T47D (cell line): ENCODE measurements around the gene ZWILCH.

Experiments
- DNase-seq, 2 experiments: peaks; one replicate each; pipeline versions ENCODE4 v3.0.0 to v3.0.0-alpha.2; 2011 to 2012; ENCODE audit warnings: low read depth in 1 of 2, low spot score in 1 of 2
- JUND ChIP-seq: IDR thresholded peaks from 2 replicates; pipeline ENCODE4 v1.6.1; 2012; ENCODE audit warnings: low read depth
- in situ Hi-C: cut with HindIII; loops from 2 replicates; pipeline ENCODE4 v1.10.0; 2016; ENCODE audit warnings: low sequenced_read_pairs, low pct_unique_long_range_greater_than_20kb

The ZWILCH gene

DNA sequence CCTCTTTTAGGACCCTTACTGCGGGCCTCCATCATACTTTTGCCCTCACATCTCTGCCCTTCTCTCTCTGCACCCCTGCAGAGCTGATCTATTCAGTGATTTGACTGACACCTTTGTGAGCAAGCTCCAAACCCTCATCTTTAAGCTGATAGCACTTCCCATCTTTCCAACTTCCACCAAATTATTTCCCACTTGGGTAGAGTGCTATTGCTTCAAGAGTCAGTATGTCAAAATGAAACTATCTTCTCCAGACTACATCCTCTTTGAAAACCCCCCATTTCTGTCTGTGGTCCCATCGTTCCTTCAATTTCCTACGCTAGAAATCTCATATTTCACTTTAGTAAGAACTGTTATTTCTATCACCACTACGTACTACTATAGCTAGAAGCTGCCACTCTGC lies 19.7 kb downstream of the ZWILCH start:
- TF ChIP-seq JUND = no peak
- DNase-seq = no peak
- in situ Hi-C loops = no loop called here

DNA sequence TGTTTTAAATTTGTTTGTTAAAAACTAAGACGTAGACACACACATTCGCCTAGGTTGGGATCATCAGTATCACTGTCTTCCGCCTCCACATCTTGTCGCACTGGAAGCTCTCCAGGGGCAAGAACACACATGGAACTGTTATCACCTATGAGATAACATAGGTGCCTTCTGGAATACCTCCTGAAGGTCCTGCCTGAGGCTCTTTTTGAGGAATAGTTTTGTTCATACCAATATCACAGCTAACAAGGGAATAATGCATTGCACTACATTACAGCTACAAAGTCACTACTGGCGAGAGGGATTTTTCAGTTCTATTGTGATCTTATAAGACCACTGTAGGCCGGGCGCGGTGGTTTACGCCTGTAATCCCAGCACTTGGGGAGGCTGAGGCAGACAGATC lies 29.9 kb downstream of the ZWILCH start:
- no peak for TF ChIP-seq JUND
- DNase-seq = no peak
- in situ Hi-C loops = no loop called here

DNA sequence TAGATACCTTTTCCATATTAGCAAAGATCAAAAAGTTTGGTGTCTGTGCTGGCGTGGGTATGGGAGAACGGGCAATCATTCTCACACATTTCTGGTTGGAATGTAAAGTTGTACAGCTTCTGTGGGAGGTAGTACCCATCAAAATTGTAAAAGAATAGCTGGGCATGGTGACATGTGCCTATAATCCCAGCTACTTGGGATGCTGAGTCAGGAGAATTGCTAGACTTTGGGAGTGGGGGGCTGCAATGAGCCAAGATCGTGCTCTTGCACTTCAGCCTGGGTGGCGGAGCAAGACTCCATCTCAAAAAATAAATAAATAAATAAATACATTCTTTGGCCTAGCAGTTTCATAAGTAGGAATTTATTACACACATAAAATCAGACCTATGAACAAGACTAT lies 37.8 kb downstream of the ZWILCH start:
- TF ChIP-seq JUND = no peak
- DNase-seq = no peak
- in situ Hi-C loops = no loop called here

DNA sequence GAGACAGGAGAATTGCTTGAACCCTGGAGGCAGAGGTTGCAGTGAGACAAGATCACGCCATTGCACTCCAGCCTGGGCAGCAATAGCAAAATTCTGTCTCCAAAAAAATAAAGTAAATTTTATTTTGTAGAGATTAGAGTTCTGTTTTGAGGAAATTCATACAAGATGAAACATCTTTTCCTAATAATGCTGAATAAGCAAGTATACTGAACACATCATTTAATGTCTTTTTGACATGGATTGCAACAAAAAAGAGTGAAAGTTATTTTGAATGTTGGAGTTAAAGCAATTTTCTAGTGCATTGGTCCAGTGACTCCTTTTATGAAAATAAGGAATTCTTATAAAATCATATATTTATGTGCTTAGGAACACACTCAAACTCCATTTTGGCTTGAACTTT lies 40.1 kb downstream of the ZWILCH start:
- in situ Hi-C loops = no loop called here
- DNase-seq = no peak
- TF ChIP-seq JUND = no peak

DNA sequence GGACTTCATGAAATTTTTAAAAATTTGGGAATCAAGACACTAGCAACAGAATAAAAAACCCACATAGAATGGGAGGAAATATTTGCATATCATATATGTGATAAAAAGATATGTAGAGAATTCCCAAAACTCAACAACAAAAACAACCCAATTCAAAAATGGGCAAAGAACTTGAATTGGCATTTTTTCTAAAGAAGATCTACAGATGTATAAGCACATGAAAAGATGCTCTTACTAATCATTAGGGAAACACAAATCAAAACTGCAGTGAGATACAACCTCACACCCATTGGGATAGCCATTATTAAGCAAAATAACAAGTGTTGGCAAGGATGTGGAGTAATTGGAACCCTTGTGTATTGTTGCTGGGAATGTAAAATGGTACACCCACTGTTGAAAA lies 50.6 kb downstream of the ZWILCH start:
- no peak for TF ChIP-seq JUND
- DNase-seq = no peak
- in situ Hi-C loops = no loop called here

DNA sequence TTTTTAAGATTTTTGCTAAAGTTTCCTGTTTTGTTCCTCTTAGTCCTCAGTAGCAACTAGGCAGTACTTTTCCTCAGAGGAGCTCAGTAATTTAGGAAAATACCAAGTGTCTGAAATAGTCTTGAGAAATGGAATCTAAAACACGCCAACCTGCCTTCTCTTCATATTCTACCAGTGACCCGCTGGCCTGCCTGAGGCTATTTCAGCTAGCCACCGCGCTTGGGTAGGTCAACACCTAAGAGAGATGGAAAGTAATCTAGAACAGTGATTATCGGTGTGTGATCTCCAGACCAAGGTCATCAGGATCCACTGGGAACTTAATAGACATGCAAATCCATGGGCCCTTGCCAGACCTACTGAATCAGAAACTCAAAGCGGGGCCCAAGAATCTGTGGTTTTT lies 53.1 kb downstream of the ZWILCH start:
- in situ Hi-C loops = no loop called here
- no peak for TF ChIP-seq JUND
- no peak for DNase-seq

DNA sequence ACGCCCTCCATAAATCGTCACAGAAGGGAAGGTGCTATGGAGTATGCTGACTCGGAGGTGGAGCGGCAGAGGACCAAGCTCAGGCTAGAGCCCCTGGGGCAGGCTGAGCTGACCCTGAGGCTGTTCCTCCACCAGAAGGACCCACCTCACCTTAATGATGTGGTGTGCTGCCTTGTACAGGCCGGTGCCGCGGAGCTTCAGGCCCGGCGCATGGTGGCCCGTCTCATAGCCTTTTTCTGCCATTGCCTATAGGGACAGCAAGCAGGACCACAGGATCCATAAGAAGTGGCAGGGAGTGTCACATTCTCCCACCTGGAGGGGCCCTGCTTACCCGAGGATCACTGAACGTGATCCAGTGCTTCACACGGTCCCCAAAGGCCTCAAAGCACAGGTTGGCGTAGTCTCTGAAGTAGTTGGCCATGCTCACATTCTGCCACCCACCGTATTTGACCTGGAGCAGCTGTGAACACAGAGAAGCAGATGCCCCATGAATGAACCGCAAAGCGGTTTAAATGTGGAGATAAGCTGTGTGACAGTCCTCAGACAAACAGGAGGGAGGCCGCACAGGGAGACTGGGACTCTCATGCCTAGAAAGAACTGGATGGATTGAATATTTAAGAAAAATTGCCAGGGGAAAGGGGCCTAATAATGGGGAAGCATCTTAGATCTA lies 55.9 kb downstream of the ZWILCH start:
- in situ Hi-C loops = no loop called here
- TF ChIP-seq JUND = no peak
- DNase-seq = no peak

DNA sequence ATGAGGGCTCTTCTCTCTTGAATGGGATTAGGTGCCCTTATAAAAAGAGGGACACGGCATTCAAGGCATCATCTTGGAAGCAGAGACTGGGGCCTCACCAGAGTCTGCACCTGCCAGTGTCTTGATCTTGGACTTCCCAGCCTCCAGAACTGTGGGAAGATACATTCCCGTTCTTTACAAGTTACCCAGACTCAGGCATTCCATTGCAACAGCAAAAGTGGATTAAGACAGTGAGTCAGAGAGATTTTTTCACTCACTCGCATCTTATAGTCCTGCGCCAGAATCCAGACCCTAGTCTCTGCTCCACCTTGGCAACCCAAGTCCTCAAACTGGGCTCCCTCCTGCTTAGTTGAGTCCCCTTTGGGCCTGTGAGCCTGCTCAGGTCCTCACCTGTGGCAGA lies 58.0 kb downstream of the ZWILCH start:
- no peak for DNase-seq
- no peak for TF ChIP-seq JUND
- in situ Hi-C loops = no loop called here

DNA sequence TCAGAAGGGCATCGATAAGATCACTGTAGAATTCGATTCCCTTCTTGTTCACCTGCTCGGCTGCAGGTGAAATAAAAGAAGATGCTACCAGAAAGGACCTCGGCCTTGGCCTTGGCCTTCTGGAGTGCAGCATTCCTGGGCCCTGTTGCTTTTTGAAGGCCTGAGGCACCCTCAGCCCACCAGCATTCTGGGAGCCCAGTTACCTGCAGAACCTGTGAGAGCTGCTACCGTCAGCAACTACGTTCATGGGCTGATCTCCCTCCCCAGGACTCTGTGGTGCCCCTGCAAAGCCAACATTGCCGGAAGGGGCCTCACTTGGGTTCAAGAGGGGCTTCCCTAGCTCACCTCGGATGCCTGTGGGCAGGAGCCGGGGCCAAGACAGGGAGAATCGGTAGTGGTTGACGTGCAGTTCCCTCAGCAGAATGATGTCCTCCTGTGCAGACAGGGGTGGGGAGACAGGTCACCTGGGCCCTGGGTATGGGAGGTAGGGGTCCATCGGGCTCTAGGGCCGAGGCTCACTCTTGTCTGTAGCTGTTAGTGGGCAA lies 58.5 kb downstream of the ZWILCH start:
- DNase-seq = no peak
- no peak for TF ChIP-seq JUND
- in situ Hi-C loops = no loop called here

DNA sequence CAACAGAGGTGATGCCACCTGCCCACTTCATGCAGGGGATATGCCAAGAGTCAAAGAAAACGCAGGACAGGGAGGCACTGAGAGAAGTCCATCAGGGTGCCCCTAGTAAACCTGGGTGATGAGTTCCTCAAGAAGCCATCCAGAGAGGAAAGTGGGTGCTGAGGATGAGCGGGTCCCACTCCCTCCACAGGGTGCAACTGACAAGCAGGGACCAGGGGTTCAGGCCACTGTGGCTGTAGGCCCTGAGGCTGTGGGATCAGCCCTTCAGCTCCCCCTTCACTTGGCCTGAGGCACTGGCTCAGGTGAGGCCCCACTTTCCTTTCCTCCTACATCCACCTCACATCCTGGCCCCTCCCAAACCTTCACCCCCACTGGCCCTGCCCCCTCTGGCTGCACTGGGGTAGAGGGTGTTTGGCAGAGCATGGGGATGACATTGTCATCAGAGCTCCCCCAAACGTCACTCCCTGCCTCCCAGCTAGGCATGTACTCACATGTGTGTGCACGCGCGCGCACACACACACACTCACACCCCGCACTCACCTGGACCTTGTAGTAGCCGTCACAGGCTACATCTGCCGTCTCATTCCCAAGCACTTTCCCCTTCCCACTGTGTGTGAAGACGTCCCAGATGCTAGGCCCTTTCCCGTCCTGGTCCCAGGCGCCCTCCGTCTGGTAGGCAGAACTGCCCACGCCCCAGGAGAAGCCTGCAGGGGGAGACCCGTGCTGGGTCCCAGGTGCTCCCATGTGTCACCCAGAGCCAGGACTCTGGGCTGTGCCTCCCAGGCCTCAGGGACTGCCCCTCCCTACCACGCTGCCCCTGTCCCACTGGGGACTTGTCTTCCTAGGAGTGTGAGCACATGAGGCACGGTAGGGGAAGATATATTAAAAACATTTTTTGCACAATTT lies 59.3 kb downstream of the ZWILCH start:
- TF ChIP-seq JUND = no peak
- in situ Hi-C loops = no loop called here
- no peak for DNase-seq

DNA sequence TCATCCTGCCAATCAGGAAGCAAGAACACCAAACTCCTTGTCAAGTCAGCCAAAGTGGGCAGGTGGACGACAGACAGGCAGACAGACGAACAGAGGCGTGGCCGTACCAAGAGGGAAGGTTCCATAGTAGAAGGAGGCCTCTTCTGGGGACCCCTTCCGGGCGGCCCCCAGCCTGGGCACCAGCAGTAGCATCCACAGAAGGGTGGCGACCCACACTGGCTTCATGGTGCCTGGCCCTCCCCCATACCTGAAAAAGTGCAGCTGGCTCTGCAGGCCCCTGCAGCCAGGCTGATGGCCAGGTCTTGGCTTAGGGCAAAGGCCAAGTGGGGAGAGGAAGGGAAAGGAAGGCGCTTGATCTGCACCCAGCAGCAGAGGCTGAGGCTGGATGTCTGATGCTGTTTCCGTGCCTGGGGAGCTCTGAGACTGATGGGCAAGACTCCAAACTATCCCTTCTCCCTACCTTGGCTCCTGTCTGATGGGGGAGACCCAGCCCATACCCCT lies 60.1 kb downstream of the ZWILCH start:
- in situ Hi-C loops = no loop called here
- DNase-seq = no peak
- TF ChIP-seq JUND = no peak

DNA sequence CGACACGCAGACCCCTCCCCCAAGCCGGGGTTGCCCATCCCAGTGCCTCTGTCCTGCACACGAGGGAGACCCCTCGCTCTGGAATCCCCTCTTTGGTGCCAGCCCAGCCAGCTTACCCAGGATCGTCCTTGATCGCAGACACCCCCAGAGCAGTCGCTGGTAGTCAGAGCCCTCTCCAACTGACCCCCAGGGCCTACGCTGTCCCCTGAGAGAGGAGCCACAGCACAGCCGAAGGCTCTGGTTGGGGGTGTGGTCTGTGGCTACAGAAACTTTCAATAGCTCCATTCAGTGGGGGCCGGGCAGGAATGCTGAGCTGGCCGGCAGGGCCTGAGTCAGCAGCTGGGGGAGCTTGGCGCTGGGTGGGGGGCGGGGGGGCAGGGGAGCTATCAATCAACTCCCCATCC lies 60.6 kb downstream of the ZWILCH start, which contains the start of gene LCTL:
TSS of gene LCTL (minus strand) at position 258 of the 404 bp plus-strand sequence. CDS start 633 bp downstream, outside the sequence.
- TF ChIP-seq JUND = no peak
- DNase-seq = no peak
- in situ Hi-C loops = no loop called here
